GM19452 (cell line): ENCODE data around the gene PSMA1.
"Not testable (repeated sequence)": the region's sequence is repeated elsewhere in the genome, so short reads cannot be mapped to it uniquely, and the experiment has no call there.

Source experiments
- ATAC-seq: cut with Tn5 transposase; IDR thresholded peaks from one replicate; pipeline ENCODE4 v1.9.1; 2021; ENCODE audit not compliant: unreplicated experiment

The PSMA1 gene

GRCh38 chr11:14519917-14520746 lies at the start of gene PSMA1:
Gene PSMA1 (minus strand): TSS chr11:14520386. CDS start chr11:14520299, 87 bp downstream.
- peak; percentile 92 for ATAC-seq

- ATAC-seq = not testable (repeated sequence)
Measured at GRCh38 chr11:14569516-14569915, 49.3 kb upstream of the PSMA1 start.

GRCh38 chr11:14567064-14567651 lies 47.0 kb upstream of the PSMA1 start:
- no peak for ATAC-seq

- ATAC-seq = no peak
Measured at GRCh38 chr11:14566331-14567063, 46.3 kb upstream of the PSMA1 start.

- ATAC-seq = no peak
Measured at GRCh38 chr11:14565845-14566244, 45.7 kb upstream of the PSMA1 start.

GRCh38 chr11:14555818-14556217 lies 35.6 kb upstream of the PSMA1 start:
- ATAC-seq = no peak

GRCh38 chr11:14554959-14555358 lies 34.8 kb upstream of the PSMA1 start:
- ATAC-seq = no peak

- no peak for ATAC-seq
Measured at GRCh38 chr11:14552089-14552488, 31.9 kb upstream of the PSMA1 start.

- no peak for ATAC-seq
Measured at GRCh38 chr11:14551380-14551779, 31.2 kb upstream of the PSMA1 start.

GRCh38 chr11:14549891-14550290 lies 29.7 kb upstream of the PSMA1 start:
- no peak for ATAC-seq

- ATAC-seq = no peak
Measured at GRCh38 chr11:14547440-14547839, 27.3 kb upstream of the PSMA1 start.

- ATAC-seq = no peak
Measured at GRCh38 chr11:14546672-14547071, 26.5 kb upstream of the PSMA1 start.

- ATAC-seq = peak; percentile 80
Measured at GRCh38 chr11:14544611-14545010, 24.4 kb upstream of the PSMA1 start.

GRCh38 chr11:14543260-14543659 lies 23.1 kb upstream of the PSMA1 start:
- ATAC-seq = no peak

GRCh38 chr11:14542324-14542723 lies 22.1 kb upstream of the PSMA1 start:
- no peak for ATAC-seq

- ATAC-seq = no peak
Measured at GRCh38 chr11:14541192-14541947, 21.2 kb upstream of the PSMA1 start.

- ATAC-seq = no peak
Measured at GRCh38 chr11:14539982-14540421, 19.8 kb upstream of the PSMA1 start.

GRCh38 chr11:14538926-14539554 lies 18.9 kb upstream of the PSMA1 start:
- no peak for ATAC-seq

GRCh38 chr11:14538271-14538925 lies 18.2 kb upstream of the PSMA1 start:
- ATAC-seq = no peak

GRCh38 chr11:14537134-14537599 lies 17.0 kb upstream of the PSMA1 start:
- ATAC-seq = peak; percentile 70
